ENCODE measurements around the gene PIEZO1. TPM values are rescaled to one million over a fixed set of nuclear protein-coding genes. Genes with fewer than 3 reads are reported as not detected.

Gene PIEZO1
- total RNA-seq, 1 experiment from 2014 or later: 224 TPM

DNA sequence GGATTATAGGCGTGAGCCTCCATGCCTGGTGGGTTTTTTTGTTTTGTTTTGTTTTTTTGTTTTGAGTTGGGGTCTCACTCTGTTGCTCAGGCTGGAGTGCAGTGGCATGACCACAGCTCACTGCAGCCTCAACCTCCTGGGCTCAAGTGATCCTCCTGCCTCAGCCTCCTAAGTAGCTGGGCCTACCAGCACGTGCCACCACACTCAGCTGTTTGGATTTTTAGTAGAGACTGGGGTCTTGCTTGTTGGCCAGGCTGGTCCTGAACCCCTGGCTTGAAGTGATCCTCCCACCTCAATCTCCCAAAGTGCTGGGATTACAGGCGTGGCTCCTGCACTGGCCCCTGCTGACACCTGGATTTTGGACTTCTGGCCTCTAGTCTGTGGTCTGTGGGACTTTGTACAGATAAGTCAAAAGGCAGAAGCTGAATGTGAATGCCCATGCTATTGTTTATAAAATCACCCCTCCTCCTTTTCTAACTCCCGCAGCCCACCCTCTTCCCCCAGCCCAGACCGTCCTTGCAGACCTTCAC is 104.4 kb downstream of the PIEZO1 start (continued):
- TF ChIP-seq ZBTB33 (IDR thresholded peaks at IDR 0.05; ENCODE audit: extremely low read depth, insufficient replicate concordance, low read length) (no peak), JUND (IDR thresholded peaks at IDR 0.05) (no peak), ZFX (IDR thresholded peaks at IDR 0.05) (no peak), RAD21 (IDR thresholded peaks at IDR 0.05; ENCODE audit: low read depth) (no peak), SIN3A (IDR thresholded peaks at IDR 0.05; ENCODE audit: low read depth) (no peak), EGR1 (IDR thresholded peaks at IDR 0.05; ENCODE audit: low read depth) (no peak), EZH2phosphoT487 (IDR thresholded peaks at IDR 0.05; ENCODE audit: borderline replicate concordance) (no peak), YY1 (IDR thresholded peaks at IDR 0.05; ENCODE audit: extremely low read depth, insufficient replicate concordance, low read depth, low read length) (no peak)
- TF ChIP-seq, protein P1, sequence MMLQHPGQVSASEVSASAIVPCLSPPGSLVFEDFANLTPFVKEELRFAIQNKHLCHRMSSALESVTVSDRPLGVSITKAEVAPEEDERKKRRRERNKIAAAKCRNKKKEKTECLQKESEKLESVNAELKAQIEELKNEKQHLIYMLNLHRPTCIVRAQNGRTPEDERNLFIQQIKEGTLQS (IDR thresholded peaks at IDR 0.05): no peak

DNA sequence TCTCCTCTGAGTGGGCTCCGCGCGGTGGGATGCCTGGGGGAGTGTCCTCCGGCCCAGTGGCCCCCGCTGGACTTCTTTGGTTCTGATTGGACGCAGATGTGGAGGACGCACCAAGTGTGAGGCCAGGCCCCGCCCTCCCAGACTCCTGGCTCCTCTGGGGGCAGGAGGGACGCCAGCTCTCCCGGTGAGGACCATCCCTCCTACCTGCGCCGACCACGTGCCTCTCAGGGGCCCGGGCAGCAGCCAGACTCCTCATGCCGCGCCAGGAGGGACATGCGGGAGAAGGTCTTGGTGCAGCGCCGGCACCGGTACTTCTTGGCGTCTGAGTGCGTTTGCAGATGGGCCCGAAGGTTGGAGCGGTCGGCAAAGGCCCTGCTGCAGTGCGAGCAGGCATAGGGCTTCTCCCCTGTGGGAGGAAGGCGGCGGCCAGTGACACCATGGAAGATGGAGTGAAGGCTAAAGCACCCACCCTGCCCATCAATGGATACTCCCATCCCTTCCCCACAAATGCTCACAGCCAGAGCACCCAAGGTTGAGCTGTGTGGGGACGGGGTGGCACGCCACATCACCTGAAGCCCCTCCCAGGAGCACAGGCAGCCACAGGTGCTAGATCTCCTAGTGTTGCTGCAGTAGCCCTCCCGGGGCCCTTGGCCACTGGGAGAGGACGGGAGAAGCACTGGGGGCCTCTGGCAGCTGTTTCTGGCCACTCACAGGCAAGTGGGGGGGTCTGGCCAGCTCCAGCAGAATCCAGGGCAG is 106.6 kb downstream of the PIEZO1 start:
- no peak overlapping the region for H3K4me3 ChIP-seq (replicated peaks in 1 of 2; ENCODE audit: low read depth in 1 of 2, low read length in 2 of 2)
- CTCF ChIA-PET: no interaction called here
- no TSS peak for BruUV-seq (replicated peaks)
- H3K9ac ChIP-seq (ENCODE audit: low read length): no peak overlapping the region
- no peak overlapping the region for H3K4me2 ChIP-seq (ENCODE audit: low read length)
- H3K4me1 ChIP-seq (ENCODE audit: control insufficient read depth in 1 of 2, insufficient read depth in 2 of 2, low read length in 2 of 2): peaks cover 0 to 11% of the 10 kb centered on the region in 2 experiments; a peak in 2 of 4 replicates
- H3K79me2 ChIP-seq (ENCODE audit: insufficient read depth, low read length): no peaks in the 10 kb centered on the region
- DNase-seq (ENCODE audit: low read depth, low spot score) (no peak), ATAC-seq (no peak)
- H3K9me3 ChIP-seq (ENCODE audit: control insufficient read depth in 1 of 2, insufficient read depth in 1 of 2, low read depth in 1 of 2, low read length in 2 of 2): no peaks in the 10 kb centered on the region
- H3K27me3 ChIP-seq (ENCODE audit: insufficient read depth, low read length): no peaks in the 10 kb centered on the region
- no peaks in the 10 kb centered on the region for H3K9me2 ChIP-seq (ENCODE audit: insufficient read depth)
- POLR2A ChIA-PET: no interaction called here
- no peak overlapping the region for H3K27ac ChIP-seq (ENCODE audit: low read depth, low read length)
- H3K36me3 ChIP-seq (ENCODE audit: control insufficient read depth in 1 of 2, insufficient read depth in 2 of 2, low read length in 2 of 2): no peaks in the 10 kb centered on the region
- intact Hi-C loops (cut with micrococcal nuclease): no loop called here
- no peaks in the 10 kb centered on the region for H4K20me1 ChIP-seq (ENCODE audit: insufficient read depth)
- RAD21 ChIA-PET (ENCODE audit: low non-redundant PET in 1 of 2, low total read pairs in 2 of 2, uncharacterized antibody in 2 of 2, unreplicated experiment in 2 of 2): no interaction called here
- no peak overlapping the region for H2AFZ ChIP-seq (ENCODE audit: low read depth, low read length, poor library complexity, severe bottlenecking)
- TF ChIP-seq EZH2phosphoT487 (IDR thresholded peaks at IDR 0.05; ENCODE audit: borderline replicate concordance): no peak
- no peak for TF ChIP-seq CTCF (IDR thresholded peaks at IDR 0.05 in 2 of 3, conservative IDR thresholded peaks at IDR 0.05 in 1 of 3; ENCODE audit: borderline replicate concordance in 1 of 3, insufficient read depth in 1 of 3, low read depth in 2 of 3, low read length in 2 of 3)
- TF ChIP-seq POLR2AphosphoS5 (IDR thresholded peaks at IDR 0.05; ENCODE audit: low read depth, low read length): no peak
- TF ChIP-seq ZNF274 (IDR thresholded peaks at IDR 0.05; ENCODE audit: low read depth, low read length): no peak
- TF ChIP-seq SIN3A (IDR thresholded peaks at IDR 0.05; ENCODE audit: low read depth): no peak
- TF ChIP-seq, protein P2, sequence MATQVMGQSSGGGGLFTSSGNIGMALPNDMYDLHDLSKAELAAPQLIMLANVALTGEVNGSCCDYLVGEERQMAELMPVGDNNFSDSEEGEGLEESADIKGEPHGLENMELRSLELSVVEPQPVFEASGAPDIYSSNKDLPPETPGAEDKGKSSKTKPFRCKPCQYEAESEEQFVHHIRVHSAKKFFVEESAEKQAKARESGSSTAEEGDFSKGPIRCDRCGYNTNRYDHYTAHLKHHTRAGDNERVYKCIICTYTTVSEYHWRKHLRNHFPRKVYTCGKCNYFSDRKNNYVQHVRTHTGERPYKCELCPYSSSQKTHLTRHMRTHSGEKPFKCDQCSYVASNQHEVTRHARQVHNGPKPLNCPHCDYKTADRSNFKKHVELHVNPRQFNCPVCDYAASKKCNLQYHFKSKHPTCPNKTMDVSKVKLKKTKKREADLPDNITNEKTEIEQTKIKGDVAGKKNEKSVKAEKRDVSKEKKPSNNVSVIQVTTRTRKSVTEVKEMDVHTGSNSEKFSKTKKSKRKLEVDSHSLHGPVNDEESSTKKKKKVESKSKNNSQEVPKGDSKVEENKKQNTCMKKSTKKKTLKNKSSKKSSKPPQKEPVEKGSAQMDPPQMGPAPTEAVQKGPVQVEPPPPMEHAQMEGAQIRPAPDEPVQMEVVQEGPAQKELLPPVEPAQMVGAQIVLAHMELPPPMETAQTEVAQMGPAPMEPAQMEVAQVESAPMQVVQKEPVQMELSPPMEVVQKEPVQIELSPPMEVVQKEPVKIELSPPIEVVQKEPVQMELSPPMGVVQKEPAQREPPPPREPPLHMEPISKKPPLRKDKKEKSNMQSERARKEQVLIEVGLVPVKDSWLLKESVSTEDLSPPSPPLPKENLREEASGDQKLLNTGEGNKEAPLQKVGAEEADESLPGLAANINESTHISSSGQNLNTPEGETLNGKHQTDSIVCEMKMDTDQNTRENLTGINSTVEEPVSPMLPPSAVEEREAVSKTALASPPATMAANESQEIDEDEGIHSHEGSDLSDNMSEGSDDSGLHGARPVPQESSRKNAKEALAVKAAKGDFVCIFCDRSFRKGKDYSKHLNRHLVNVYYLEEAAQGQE (IDR thresholded peaks at IDR 0.05; ENCODE audit: low read depth): no peak
- no peak for TF ChIP-seq SRF (IDR thresholded peaks at IDR 0.05; ENCODE audit: low read depth)
- no peak for TF ChIP-seq JUND (IDR thresholded peaks at IDR 0.05)
- no peak for TF ChIP-seq EGR1 (IDR thresholded peaks at IDR 0.05; ENCODE audit: low read depth)
- no peak for TF ChIP-seq SP1 (IDR thresholded peaks at IDR 0.05; ENCODE audit: low read depth)
- no peak for TF ChIP-seq EZH2 (IDR thresholded peaks at IDR 0.05)
- TF ChIP-seq CBX3 (IDR thresholded peaks at IDR 0.05; ENCODE audit: low read depth): no peak
- no peak for TF ChIP-seq ZFX (IDR thresholded peaks at IDR 0.05)

Data from HCT116 (cell line).